Measurements from ENCODE around the gene TSHZ1. TPM values are rescaled to one million over a fixed set of nuclear protein-coding genes. Genes with fewer than 3 reads are reported as not detected.

The TSHZ1 gene
- total and polyA plus RNA-seq, 7 donors = 2.0 to 10.5 (median 9.7) TPM

- peaks cover 70% of the 10 kb centered on the region for H3K4me1 ChIP-seq
- no peak for DNase-seq
- WGBS, 3 donors = 48 to 71% (median 54%) methylated on average over 9 of the region's 9 CpGs
- H3K36me3 ChIP-seq (ENCODE audit: insufficient read depth in 1 of 2, low read depth in 1 of 2) = no peaks in the 10 kb centered on the region
- H3K27ac ChIP-seq = no peak overlapping the region
- no peaks in the 10 kb centered on the region for H3K27me3 ChIP-seq (ENCODE audit: insufficient read depth in 3 of 3, low read length in 2 of 3)
- H3K4me3 ChIP-seq = no peak overlapping the region
- TF ChIP-seq CTCF (IDR thresholded peaks at IDR 0.05) = no peak
- H3K9me3 ChIP-seq = no peaks in the 10 kb centered on the region
- ATAC-seq = peak in 1 of 4 donors; percentile 28
- intact Hi-C loops (cut with DNase I) = no loop called here
These were observed 13.2 kb downstream of the TSHZ1 start for GRCh38 chr18:75223687-75224347.

- Histone ChIP-seq H3K27ac (no peak overlapping the region), H3K4me3 (peak overlapping the region; percentile 12), H3K9me3 (no peaks in the 10 kb centered on the region), H3K36me3 (ENCODE audit: insufficient read depth in 1 of 2, low read depth in 1 of 2) (no peaks in the 10 kb centered on the region), H3K27me3 (ENCODE audit: insufficient read depth in 3 of 3, low read length in 2 of 3) (no peaks in the 10 kb centered on the region), H3K4me1 (peaks cover 56% of the 10 kb centered on the region)
- 34 to 58% (median 41%) methylated on average over 11 of the region's 11 CpGs for WGBS, 3 donors
- ATAC-seq (peak; percentile 23 to 49 (median 38)), DNase-seq (no peak)
- TF ChIP-seq CTCF (IDR thresholded peaks at IDR 0.05) = no peak
- intact Hi-C loops (cut with DNase I) = no loop called here
These were observed 15.8 kb downstream of the TSHZ1 start for GRCh38 chr18:75226286-75226955.

- Histone ChIP-seq H3K9me3 (no peaks in the 10 kb centered on the region), H3K4me1 (peaks cover 55% of the 10 kb centered on the region), H3K27ac (no peak overlapping the region), H3K4me3 (peak overlapping the region; percentile 12), H3K27me3 (ENCODE audit: insufficient read depth in 3 of 3, low read length in 2 of 3) (no peaks in the 10 kb centered on the region), H3K36me3 (ENCODE audit: insufficient read depth in 1 of 2, low read depth in 1 of 2) (no peaks in the 10 kb centered on the region)
- WGBS, 3 donors = 31 to 56% (median 53%) methylated on average over 5 of the region's 5 CpGs
- ATAC-seq = no peak
- intact Hi-C loops (cut with DNase I) = no loop called here
- no peak for DNase-seq
- TF ChIP-seq CTCF (IDR thresholded peaks at IDR 0.05) = no peak
These were observed 16.3 kb downstream of the TSHZ1 start for GRCh38 chr18:75226956-75227316.

GRCh38 chr18:75227535-75228296, 17.1 kb downstream of the TSHZ1 start:
- no peaks in the 10 kb centered on the region for H3K9me3 ChIP-seq
- DNase-seq = no peak
- peak overlapping the region; percentile 12 for H3K4me3 ChIP-seq
- TF ChIP-seq CTCF (IDR thresholded peaks at IDR 0.05) = no peak
- 36 to 58% (median 43%) methylated on average over 11 of the region's 11 CpGs for WGBS, 3 donors
- ATAC-seq = no peak
- no peaks in the 10 kb centered on the region for H3K36me3 ChIP-seq (ENCODE audit: insufficient read depth in 1 of 2, low read depth in 1 of 2)
- H3K4me1 ChIP-seq = peaks cover 56% of the 10 kb centered on the region
- no peak overlapping the region for H3K27ac ChIP-seq
- intact Hi-C loops (cut with DNase I) = no loop called here
- H3K27me3 ChIP-seq (ENCODE audit: insufficient read depth in 3 of 3, low read length in 2 of 3) = no peaks in the 10 kb centered on the region

Measured in psoas muscle (tissue), 8 donors.